K562 (cell line): ENCODE data around the gene GRIK2. TPM values are rescaled to one million over a fixed set of nuclear protein-coding genes. Genes with fewer than 3 reads are reported as not detected.

Experiments used
- ATAC-seq: fragments of 200-7000 bp; cut with Tn5 transposase; 3 replicates; pipeline ENCODE4 v1.9.1; 2020; ENCODE audit warnings: moderate library complexity
- BruUV-seq: library from RNA; stranded (reverse); fragments of 400-500 nt; replicated peaks from 2 replicates; lab custom pipeline; 2021; lab: Mats Ljungman, UMichigan
- CTCF ChIA-PET: fragments of 300-600 bp; formaldehyde crosslinking; extraction: SDS; loops from one replicate; lab custom pipeline; 2021; ENCODE audit warnings: low intra/inter-chr PET ratio; lab: Yijun Ruan, JAX
- POLR2A ChIA-PET: fragments of 300-600, 350-650 bp; sonication (Branson Sonifier 250); formaldehyde crosslinking; extraction: SDS; loops from one replicate; lab custom pipeline; 2021; ENCODE audit warnings: antibody characterized with exemption, inconsistent platforms; lab: Yijun Ruan, JAX
- DNase-seq, 4 experiments: peaks; one replicate each; pipeline versions ENCODE4 v3.0.0 to v3.0.0-alpha.2; 2011 to 2018; ENCODE audit warnings: low spot score in 3 of 4, mixed read lengths in 3 of 4; ENCODE audit errors: extremely low read depth in 1 of 4
- FAIRE-seq: peaks from 2 replicates; lab custom pipeline; 2011; peaks lifted over from hg19 to GRCh38; lab: Jason Lieb, UNC
- H2AFZ ChIP-seq: 2 replicates; pipeline ENCODE4 v1.6.0; 2011; ENCODE audit warnings: low read depth, low read length, control low read depth, inconsistent platforms
- H3K27ac ChIP-seq: fragments of 200-600 bp; 3 replicates; pipeline ENCODE4 v1.8.0; 2011; ENCODE audit warnings: low read depth, mild to moderate bottlenecking, control low read depth, inconsistent platforms, low read length, moderate library complexity, mixed read lengths; ENCODE audit errors: extremely low read depth
- H3K27me3 ChIP-seq, 2 experiments: fragments of 300-600 bp in 1 of 2; 2 replicates in 1 of 2; 3 replicates in 1 of 2; pipeline versions ENCODE4 v1.6.0 to v1.8.0; 2011; ENCODE audit warnings: inconsistent platforms in 2 of 2, low read length in 2 of 2, mild to moderate bottlenecking in 1 of 2, mixed read lengths in 1 of 2, moderate library complexity in 1 of 2; ENCODE audit not compliant: control insufficient read depth in 2 of 2, insufficient read depth in 2 of 2
- H3K36me3 ChIP-seq: fragments of 300-600 bp; 3 replicates; pipeline ENCODE4 v1.8.0; 2011; ENCODE audit warnings: mild to moderate bottlenecking, low read length, inconsistent platforms; ENCODE audit not compliant: control insufficient read depth, insufficient read depth
- H3K4me1 ChIP-seq, 2 experiments: fragments of 200-600 bp in 1 of 2; replicated peaks in 1 of 2; 2 replicates in 1 of 2; 3 replicates in 1 of 2; pipeline versions ENCODE4 v1.5.1 to v1.8.0; 2011; ENCODE audit warnings: inconsistent platforms in 2 of 2, low read length in 2 of 2, mild to moderate bottlenecking in 1 of 2, mixed read lengths in 1 of 2, moderate library complexity in 1 of 2; ENCODE audit not compliant: control insufficient read depth in 2 of 2, insufficient read depth in 2 of 2
- H3K4me2 ChIP-seq: 2 replicates; pipeline ENCODE4 v1.6.1; 2011; ENCODE audit warnings: low read length, control low read depth, inconsistent platforms, mixed read lengths; ENCODE audit not compliant: insufficient read depth
- H3K4me3 ChIP-seq: fragments of 200-600 bp; sonication (generic), shearing (Covaris generic); 2 replicates; pipeline ENCODE4 v1.5.1; 2016; ENCODE audit warnings: control low read depth, inconsistent platforms
- H3K79me2 ChIP-seq: fragments of 200-600 bp; 3 replicates; pipeline ENCODE4 v1.8.0; 2011; ENCODE audit warnings: low read length, inconsistent platforms; ENCODE audit not compliant: control insufficient read depth, insufficient read depth
- H3K9ac ChIP-seq, 2 experiments: 2 replicates each; pipeline versions ENCODE4 v1.6.0 to v1.6.1; 2011; ENCODE audit warnings: low read depth in 2 of 2, low read length in 2 of 2, control low read depth in 1 of 2, inconsistent platforms in 1 of 2, mild to moderate bottlenecking in 1 of 2, mixed read lengths in 1 of 2; ENCODE audit not compliant: insufficient read depth in 1 of 2
- H3K9me1 ChIP-seq: one replicate; pipeline ENCODE4 v1.6.0; 2011; ENCODE audit warnings: inconsistent platforms, mild to moderate bottlenecking, low read length, moderate library complexity; ENCODE audit not compliant: control insufficient read depth, insufficient read depth
- H3K9me3 ChIP-seq: replicated peaks from 2 replicates; pipeline ENCODE4 v1.5.1; 2011; ENCODE audit warnings: low read depth, low read length, inconsistent platforms; ENCODE audit not compliant: control insufficient read depth, insufficient read depth
- H4K20me1 ChIP-seq: replicated peaks from 2 replicates; pipeline ENCODE4 v1.6.1; 2011; ENCODE audit warnings: low read length, inconsistent platforms, mixed read lengths; ENCODE audit not compliant: control insufficient read depth, insufficient read depth
- NFXL1 ChIP-seq: fragments of 450-650 bp; formaldehyde crosslinking; IDR thresholded peaks from 2 replicates; pipeline ENCODE4 v1.4.0; 2021; ENCODE audit warnings: mild to moderate bottlenecking
- ZNF668 ChIP-seq: fragments of 250-450 bp; sonication (Bioruptor Pico); IDR thresholded peaks from 2 replicates; pipeline ENCODE4 v1.8.0; 2022; ENCODE audit warnings: mild to moderate bottlenecking, inconsistent platforms
- WGBS: fragments of 100-300 bp; shearing (Covaris generic); methylation state at CpG from one replicate; pipeline ENCODE4 v1.1.6; 2016; ENCODE audit warnings: low coverage, mixed read lengths; ENCODE audit not compliant: insufficient coverage; ENCODE audit errors: missing lambda C conversion rate; 5-methylcytosine and 5-hydroxymethylcytosine counted together
- in situ Hi-C: fragments of 300-500 bp; cut with MboI; formaldehyde crosslinking; loops from 4 replicates; pipeline ENCODE4 v1.15.0; 2018; ENCODE audit warnings: inconsistent platforms, mixed read lengths
- intact Hi-C: fragments of 100-400 bp; cut with micrococcal nuclease; formaldehyde crosslinking; loops from 2 replicates; pipeline ENCODE4 v1.14.2; 2022
- polyA plus RNA-seq, 8 experiments: library from polyadenylated mRNA; depleted of rRNA in 4 of 8; stranded (reverse) in 5 of 8; unstranded in 3 of 8; fragments of >200 nt; fragmentation: Nextera tagmentation in 2 of 8; fragmentation: Illumina TruSeq in 1 of 8; extraction: Ambion mirVana in 2 of 8; extraction: Trizol in 1 of 8; gene quantifications; 2 replicates each; pipeline versions ENCODE4 v1.2.1 to v1.2.3, GENCODE V29; 2011 to 2014; ENCODE audit warnings: inconsistent platforms in 1 of 8, missing spikeins in 1 of 8
- total RNA-seq, 7 experiments: library from RNA; depleted of rRNA in 6 of 7; stranded (reverse); fragments of >200 nt in 6 of 7; fragmentation: Illumina TruSeq in 2 of 7; extraction: Trizol in 2 of 7; gene quantifications; 2 replicates each; pipeline versions ENCODE4 v1.2.1 to v1.2.3, GENCODE V29; 2011 to 2021; ENCODE audit warnings: low replicate concordance in 1 of 7
- TF ChIP-seq, protein P1 (sequence below): sonication (generic); formaldehyde crosslinking; IDR thresholded peaks from 2 replicates; pipeline ENCODE4 v1.8.1; 2023; ENCODE audit warnings: mild to moderate bottlenecking, missing genetic modification reagents
- TF ChIP-seq, protein P2 (sequence below): fragments of 250-450 bp; sonication (Bioruptor Pico); IDR thresholded peaks from 2 replicates; pipeline ENCODE4 v1.8.0; 2021; ENCODE audit warnings: mild to moderate bottlenecking, moderate library complexity

GRIK2 gene
- total and polyA plus RNA-seq, 9 of the 15 experiments (the other 6 are each of a cell fraction or from before 2014, with no cell fraction given), result not detected

DNA sequence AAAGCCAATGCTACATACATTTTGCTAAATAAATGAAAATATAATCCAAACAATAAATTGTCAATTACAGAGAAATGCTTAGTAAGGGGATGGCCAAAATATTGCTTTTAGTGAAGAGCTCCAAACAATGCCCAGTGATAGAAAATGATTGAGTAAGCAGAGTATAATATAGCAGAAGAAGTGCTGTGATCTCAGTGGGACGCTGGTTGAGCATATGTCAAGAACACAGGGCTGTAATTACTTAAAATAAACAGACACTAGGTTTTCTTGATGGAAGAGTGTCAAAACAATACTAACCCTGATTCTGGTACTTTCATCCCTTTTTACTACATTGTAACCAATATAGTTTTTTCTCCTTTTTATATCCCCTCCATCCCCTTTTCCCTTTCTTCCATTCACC is 150.3 kb downstream of the GRIK2 start:
- H3K27me3 ChIP-seq, result no peaks in the 10 kb centered on the region
- POLR2A ChIA-PET, result no interaction called here
- H3K4me1 ChIP-seq, result no peaks in the 10 kb centered on the region
- in situ Hi-C loops (no loop called here), intact Hi-C loops (no loop called here)
- CTCF ChIA-PET, result no interaction called here
- no peak overlapping the region for H3K4me2 ChIP-seq
- TF ChIP-seq, protein P1, sequence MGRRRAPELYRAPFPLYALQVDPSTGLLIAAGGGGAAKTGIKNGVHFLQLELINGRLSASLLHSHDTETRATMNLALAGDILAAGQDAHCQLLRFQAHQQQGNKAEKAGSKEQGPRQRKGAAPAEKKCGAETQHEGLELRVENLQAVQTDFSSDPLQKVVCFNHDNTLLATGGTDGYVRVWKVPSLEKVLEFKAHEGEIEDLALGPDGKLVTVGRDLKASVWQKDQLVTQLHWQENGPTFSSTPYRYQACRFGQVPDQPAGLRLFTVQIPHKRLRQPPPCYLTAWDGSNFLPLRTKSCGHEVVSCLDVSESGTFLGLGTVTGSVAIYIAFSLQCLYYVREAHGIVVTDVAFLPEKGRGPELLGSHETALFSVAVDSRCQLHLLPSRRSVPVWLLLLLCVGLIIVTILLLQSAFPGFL (CRISPR knock-in tag), result no peak
- TF ChIP-seq, all 486 proteins: peak for 0
- no peak for DNase-seq
- no peak overlapping the region for H3K4me3 ChIP-seq
- no peak for ATAC-seq
- H4K20me1 ChIP-seq, result no peaks in the 10 kb centered on the region
- WGBS, result 0% methylated on average over 1 of the region's 1 CpG
- no peak for FAIRE-seq
- H3K9me1 ChIP-seq, result no peaks in the 10 kb centered on the region
- no peaks in the 10 kb centered on the region for H3K36me3 ChIP-seq
- H3K27ac ChIP-seq, result no peak overlapping the region
- H3K9me3 ChIP-seq, result no peaks in the 10 kb centered on the region
- H3K79me2 ChIP-seq, result no peaks in the 10 kb centered on the region
- no TSS peak for BruUV-seq
- no peak overlapping the region for H3K9ac ChIP-seq
- no peak overlapping the region for H2AFZ ChIP-seq

DNA sequence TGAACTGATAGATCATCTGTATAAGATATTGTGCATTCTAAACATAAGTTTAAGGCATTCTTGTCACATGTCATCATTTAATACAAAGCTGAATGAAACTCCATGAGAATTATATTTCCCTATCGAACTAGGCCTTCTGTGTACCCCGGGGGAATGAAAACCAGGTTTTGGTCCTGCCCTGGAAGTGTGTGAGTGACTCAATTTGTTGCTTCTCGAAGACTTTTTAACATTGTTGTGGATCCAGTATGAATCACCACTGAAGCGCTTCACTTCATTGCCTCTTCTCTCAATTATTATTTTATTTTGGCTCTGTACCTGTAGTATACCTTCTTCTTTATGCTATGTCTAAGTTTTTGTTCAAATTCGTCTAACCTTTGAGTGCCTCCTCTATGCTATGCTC is 150.8 kb downstream of the GRIK2 start:
- Histone ChIP-seq H3K36me3 (no peaks in the 10 kb centered on the region), H3K79me2 (no peaks in the 10 kb centered on the region), H3K4me1 (no peaks in the 10 kb centered on the region), H3K27me3 (no peaks in the 10 kb centered on the region), H3K4me3 (no peak overlapping the region), H3K9me3 (no peaks in the 10 kb centered on the region), H3K27ac (no peak overlapping the region), H4K20me1 (no peaks in the 10 kb centered on the region), H3K9me1 (no peaks in the 10 kb centered on the region), H3K9ac (no peak overlapping the region), H2AFZ (no peak overlapping the region), H3K4me2 (no peak overlapping the region)
- FAIRE-seq (no peak), ATAC-seq (no peak), DNase-seq (no peak)
- TF ChIP-seq NFXL1 (CRISPR knock-in tag), result no peak
- TF ChIP-seq ZNF668 (CRISPR knock-in tag), result no peak
- TF ChIP-seq, protein P2, sequence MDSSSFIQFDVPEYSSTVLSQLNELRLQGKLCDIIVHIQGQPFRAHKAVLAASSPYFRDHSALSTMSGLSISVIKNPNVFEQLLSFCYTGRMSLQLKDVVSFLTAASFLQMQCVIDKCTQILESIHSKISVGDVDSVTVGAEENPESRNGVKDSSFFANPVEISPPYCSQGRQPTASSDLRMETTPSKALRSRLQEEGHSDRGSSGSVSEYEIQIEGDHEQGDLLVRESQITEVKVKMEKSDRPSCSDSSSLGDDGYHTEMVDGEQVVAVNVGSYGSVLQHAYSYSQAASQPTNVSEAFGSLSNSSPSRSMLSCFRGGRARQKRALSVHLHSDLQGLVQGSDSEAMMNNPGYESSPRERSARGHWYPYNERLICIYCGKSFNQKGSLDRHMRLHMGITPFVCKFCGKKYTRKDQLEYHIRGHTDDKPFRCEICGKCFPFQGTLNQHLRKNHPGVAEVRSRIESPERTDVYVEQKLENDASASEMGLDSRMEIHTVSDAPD (CRISPR knock-in tag), result no peak
- intact Hi-C loops (no loop called here), in situ Hi-C loops (no loop called here)
- POLR2A ChIA-PET, result no interaction called here
- WGBS, result 0% methylated on average over 5 of the region's 5 CpGs
- CTCF ChIA-PET, result no interaction called here
- no TSS peak for BruUV-seq
